NCI-H524 treated with DMSO at 0.1 percent for 48 hours (cell line): ENCODE measurements around the gene PALB2.
"Not testable (repeated sequence)": the region's sequence is repeated elsewhere in the genome, so short reads cannot be mapped to it uniquely, and the experiment has no call there.

Experiments
- DNase-seq: peaks from one replicate; lab custom pipeline; 2025; lab: John Stamatoyannopoulos, UW

PALB2 gene

GRCh38 chr16:23642246-23642774 lies 1.2 kb upstream of the PALB2 start:
- DNase-seq, result no peak

- no peak for DNase-seq
Measured at GRCh38 chr16:23640615-23640930, 537 bp downstream of the PALB2 start.

GRCh38 chr16:23635958-23636357 lies 5.2 kb downstream of the PALB2 start:
- no peak for DNase-seq

GRCh38 chr16:23634461-23635036 lies 6.6 kb downstream of the PALB2 start:
- DNase-seq, result no peak

GRCh38 chr16:23631874-23632273 lies 9.2 kb downstream of the PALB2 start:
- not testable (repeated sequence) for DNase-seq

GRCh38 chr16:23629516-23629915 lies 11.6 kb downstream of the PALB2 start:
- no peak for DNase-seq

GRCh38 chr16:23624092-23624491 lies 17.0 kb downstream of the PALB2 start:
- DNase-seq, result no peak

- DNase-seq, result no peak
Measured at GRCh38 chr16:23615805-23616204, 25.3 kb downstream of the PALB2 start.

GRCh38 chr16:23611936-23612335 lies 29.2 kb downstream of the PALB2 start:
- no peak for DNase-seq

- not testable (repeated sequence) for DNase-seq
Measured at GRCh38 chr16:23610905-23611304, 30.2 kb downstream of the PALB2 start.

- no peak for DNase-seq
Measured at GRCh38 chr16:23609929-23610328, 31.2 kb downstream of the PALB2 start.

- no peak for DNase-seq
Measured at GRCh38 chr16:23608194-23608593, 32.9 kb downstream of the PALB2 start.

- DNase-seq, result no peak
Measured at GRCh38 chr16:23607726-23608125, 33.4 kb downstream of the PALB2 start.

- peak; percentile 7 for DNase-seq
Measured at GRCh38 chr16:23597003-23597756, 43.9 kb downstream of the PALB2 start.

- peak; percentile 32 for DNase-seq
Measured at GRCh38 chr16:23595951-23596720, 45.0 kb downstream of the PALB2 start, which contains the start of gene NDUFAB1. NDUFAB1 (minus strand) TSS chr16:23596316; CDS start chr16:23596290, 26 bp downstream.

GRCh38 chr16:23595246-23595950 lies 45.7 kb downstream of the PALB2 start:
- no peak for DNase-seq

GRCh38 chr16:23594186-23594585 lies 46.9 kb downstream of the PALB2 start:
- DNase-seq, result no peak

GRCh38 chr16:23590181-23590580 lies 50.9 kb downstream of the PALB2 start:
- DNase-seq, result no peak

- DNase-seq, result no peak
Measured at GRCh38 chr16:23587726-23588125, 53.4 kb downstream of the PALB2 start.

- no peak for DNase-seq
Measured at GRCh38 chr16:23584186-23585076, 56.7 kb downstream of the PALB2 start.

GRCh38 chr16:23583271-23583670 lies 57.8 kb downstream of the PALB2 start:
- DNase-seq, result not testable (repeated sequence)
